HepG2 (cell line): ENCODE measurements around the gene NCAPD2. TPM values are rescaled to one million over a fixed set of nuclear protein-coding genes. Genes with fewer than 3 reads are reported as not detected.

Experiments
- ETV6 ChIP-seq: sonication (generic); formaldehyde crosslinking; conservative IDR thresholded peaks from 2 replicates; pipeline ENCODE4 v1.4.0; 2020; ENCODE audit warnings: missing genetic modification reagents
- GATAD2A ChIP-seq: IDR thresholded peaks from 2 replicates; pipeline ENCODE4 v1.6.1; 2016
- NBN ChIP-seq: fragments of 450-650 bp; conservative IDR thresholded peaks from 2 replicates; pipeline ENCODE4 v1.6.1; 2017
- NCOR1 ChIP-seq: fragments of 200-600 bp; sonication (generic); IDR thresholded peaks from 2 replicates; pipeline ENCODE4 v1.7.0; 2017; ENCODE audit warnings: antibody characterized with exemption, low read length, borderline replicate concordance
- NFIB ChIP-seq: sonication (generic); formaldehyde crosslinking; IDR thresholded peaks from 2 replicates; pipeline ENCODE4 v1.9.0; 2021; ENCODE audit warnings: missing genetic modification reagents, mild to moderate bottlenecking, borderline replicate concordance
- NKX3-1 ChIP-seq: sonication (generic); formaldehyde crosslinking; IDR thresholded peaks from 2 replicates; pipeline ENCODE4 v1.5.0; 2020; ENCODE audit warnings: missing genetic modification reagents
- RFXAP ChIP-seq: sonication (generic); formaldehyde crosslinking; IDR thresholded peaks from 2 replicates; pipeline ENCODE4 v1.4.0; 2020; ENCODE audit warnings: missing genetic modification reagents, borderline replicate concordance
- TERF1 ChIP-seq: sonication (generic); formaldehyde crosslinking; IDR thresholded peaks from 2 replicates; pipeline ENCODE4 v1.8.0; 2022; ENCODE audit warnings: mild to moderate bottlenecking, missing genetic modification reagents, moderate library complexity
- THAP7 ChIP-seq: sonication (generic); formaldehyde crosslinking; IDR thresholded peaks from 2 replicates; pipeline ENCODE4 v1.8.1; 2023; ENCODE audit warnings: mild to moderate bottlenecking, missing genetic modification reagents
- TRAFD1 ChIP-seq: sonication (generic); formaldehyde crosslinking; IDR thresholded peaks from 2 replicates; pipeline ENCODE4 v1.5.1; 2020; ENCODE audit warnings: missing genetic modification reagents, mild to moderate bottlenecking, borderline replicate concordance
- ZNF121 ChIP-seq: sonication (generic); formaldehyde crosslinking; IDR thresholded peaks from 2 replicates; pipeline ENCODE4 v1.5.0; 2020; ENCODE audit warnings: mild to moderate bottlenecking, missing genetic modification reagents
- ZNF138 ChIP-seq: sonication (generic); formaldehyde crosslinking; IDR thresholded peaks from 2 replicates; pipeline ENCODE4 v1.5.0; 2020; ENCODE audit warnings: mild to moderate bottlenecking, low read depth, missing genetic modification reagents
- ZNF260 ChIP-seq: sonication (generic); formaldehyde crosslinking; IDR thresholded peaks from 2 replicates; pipeline ENCODE4 v1.4.0; 2020; ENCODE audit warnings: missing genetic modification reagents, low read depth, mild to moderate bottlenecking, borderline replicate concordance
- ZNF282 ChIP-seq: fragments of 450-650 bp; IDR thresholded peaks from 2 replicates; pipeline ENCODE4 v1.6.1; 2018; ENCODE audit not compliant: partially characterized antibody
- ZNF407 ChIP-seq: sonication (generic); formaldehyde crosslinking; IDR thresholded peaks from one replicate; pipeline ENCODE4 v1.5.1; 2020; ENCODE audit warnings: mild to moderate bottlenecking, missing genetic modification reagents; ENCODE audit errors: not compliant biosample characterization
- ZNF460 ChIP-seq: sonication (generic); formaldehyde crosslinking; IDR thresholded peaks from 2 replicates; pipeline ENCODE4 v1.5.1; 2020; ENCODE audit warnings: missing genetic modification reagents, mild to moderate bottlenecking, borderline replicate concordance
- ZNF883 ChIP-seq: sonication (generic); formaldehyde crosslinking; IDR thresholded peaks from 2 replicates; pipeline ENCODE4 v1.5.1; 2020; ENCODE audit warnings: mild to moderate bottlenecking, missing genetic modification reagents; ENCODE audit errors: not compliant biosample characterization
- polyA plus RNA-seq, 8 experiments: library from polyadenylated mRNA; depleted of rRNA in 3 of 8; stranded (reverse) in 7 of 8; unstranded in 1 of 8; fragments of >200 nt; fragmentation: Illumina TruSeq in 4 of 8; extraction: Trizol in 4 of 8; gene quantifications; 2 replicates each; pipeline versions ENCODE4 v1.2.1 to v1.2.3, GENCODE V29; 2011 to 2016; ENCODE audit warnings: low read depth in 4 of 8, missing spikeins in 1 of 8, mixed read lengths in 1 of 8; ENCODE audit not compliant: insufficient read depth in 1 of 8
- total RNA-seq, 5 experiments: library from RNA; depleted of rRNA; stranded (reverse); fragments of >200 nt; fragmentation: Illumina TruSeq; extraction: Trizol; gene quantifications; 2 replicates each; pipeline ENCODE4 v1.2.3, GENCODE V29; 2016; ENCODE audit warnings: low read depth in 1 of 5

The NCAPD2 gene
- total and polyA plus RNA-seq, 2 of the 13 experiments (the other 11 are each of a cell fraction or from before 2014, with no cell fraction given): 51.1 to 65.6 TPM

- TF ChIP-seq ZNF407 (CRISPR knock-in tag) (no peak), TERF1 (CRISPR knock-in tag) (no peak), ETV6 (CRISPR knock-in tag) (peak; percentile 84; the same call in 1 of the 2 replicates), ZNF138 (CRISPR knock-in tag) (no peak; the same call in 1 of the 2 replicates), NCOR1 (peak; percentile 44; the same call in 1 of the 2 replicates), ZNF260 (CRISPR knock-in tag) (no peak), THAP7 (CRISPR knock-in tag) (peak; percentile 65; the same call in 1 of the 2 replicates), ZNF460 (peak; percentile 36; the same call in 1 of the 2 replicates), ZNF121 (no peak), GATAD2A (CRISPR knock-in tag) (peak; percentile 33; the same call in 1 of the 2 replicates), RFXAP (CRISPR knock-in tag) (peak; percentile 65; the same call in 1 of the 2 replicates), TRAFD1 (CRISPR knock-in tag) (no peak), NBN (no peak), ZNF883 (CRISPR knock-in tag) (peak; percentile 49), ZNF282 (no peak), NKX3-1 (CRISPR knock-in tag) (peak; percentile 69), NFIB (no peak)
Observed at GRCh38 chr12:6533923-6534694, 40.2 kb downstream of the NCAPD2 start, which contains the start of gene GAPDH (continued).
